K562 (cell line): ENCODE measurements around the gene RCL1. TPM values are rescaled to one million over a fixed set of nuclear protein-coding genes. Genes with fewer than 3 reads are reported as not detected.

Experiments
- ATAC-seq: fragments of 200-7000 bp; cut with Tn5 transposase; 3 replicates; pipeline ENCODE4 v1.9.1; 2020; ENCODE audit warnings: moderate library complexity
- BruUV-seq: library from RNA; stranded (reverse); fragments of 400-500 nt; replicated peaks from 2 replicates; lab custom pipeline; 2021; lab: Mats Ljungman, UMichigan
- CTCF ChIA-PET: fragments of 300-600 bp; formaldehyde crosslinking; extraction: SDS; loops from one replicate; lab custom pipeline; 2021; ENCODE audit warnings: low intra/inter-chr PET ratio; lab: Yijun Ruan, JAX
- POLR2A ChIA-PET: fragments of 300-600, 350-650 bp; sonication (Branson Sonifier 250); formaldehyde crosslinking; extraction: SDS; loops from one replicate; lab custom pipeline; 2021; ENCODE audit warnings: antibody characterized with exemption, inconsistent platforms; lab: Yijun Ruan, JAX
- DNase-seq, 4 experiments: peaks; one replicate each; pipeline versions ENCODE4 v3.0.0 to v3.0.0-alpha.2; 2011 to 2018; ENCODE audit warnings: low spot score in 3 of 4, mixed read lengths in 3 of 4; ENCODE audit errors: extremely low read depth in 1 of 4
- FAIRE-seq: peaks from 2 replicates; lab custom pipeline; 2011; peaks lifted over from hg19 to GRCh38; lab: Jason Lieb, UNC
- H2AFZ ChIP-seq: 2 replicates; pipeline ENCODE4 v1.6.0; 2011; ENCODE audit warnings: low read depth, low read length, control low read depth, inconsistent platforms
- H3K27ac ChIP-seq: fragments of 200-600 bp; 3 replicates; pipeline ENCODE4 v1.8.0; 2011; ENCODE audit warnings: low read depth, mild to moderate bottlenecking, control low read depth, inconsistent platforms, low read length, moderate library complexity, mixed read lengths; ENCODE audit errors: extremely low read depth
- H3K27me3 ChIP-seq, 2 experiments: fragments of 300-600 bp in 1 of 2; 2 replicates in 1 of 2; 3 replicates in 1 of 2; pipeline versions ENCODE4 v1.6.0 to v1.8.0; 2011; ENCODE audit warnings: inconsistent platforms in 2 of 2, low read length in 2 of 2, mild to moderate bottlenecking in 1 of 2, mixed read lengths in 1 of 2, moderate library complexity in 1 of 2; ENCODE audit not compliant: control insufficient read depth in 2 of 2, insufficient read depth in 2 of 2
- H3K36me3 ChIP-seq: fragments of 300-600 bp; 3 replicates; pipeline ENCODE4 v1.8.0; 2011; ENCODE audit warnings: mild to moderate bottlenecking, low read length, inconsistent platforms; ENCODE audit not compliant: control insufficient read depth, insufficient read depth
- H3K4me1 ChIP-seq, 2 experiments: fragments of 200-600 bp in 1 of 2; replicated peaks in 1 of 2; 2 replicates in 1 of 2; 3 replicates in 1 of 2; pipeline versions ENCODE4 v1.5.1 to v1.8.0; 2011; ENCODE audit warnings: inconsistent platforms in 2 of 2, low read length in 2 of 2, mild to moderate bottlenecking in 1 of 2, mixed read lengths in 1 of 2, moderate library complexity in 1 of 2; ENCODE audit not compliant: control insufficient read depth in 2 of 2, insufficient read depth in 2 of 2
- H3K4me2 ChIP-seq: 2 replicates; pipeline ENCODE4 v1.6.1; 2011; ENCODE audit warnings: low read length, control low read depth, inconsistent platforms, mixed read lengths; ENCODE audit not compliant: insufficient read depth
- H3K4me3 ChIP-seq: fragments of 200-600 bp; sonication (generic), shearing (Covaris generic); 2 replicates; pipeline ENCODE4 v1.5.1; 2016; ENCODE audit warnings: control low read depth, inconsistent platforms
- H3K79me2 ChIP-seq: fragments of 200-600 bp; 3 replicates; pipeline ENCODE4 v1.8.0; 2011; ENCODE audit warnings: low read length, inconsistent platforms; ENCODE audit not compliant: control insufficient read depth, insufficient read depth
- H3K9ac ChIP-seq, 2 experiments: 2 replicates each; pipeline versions ENCODE4 v1.6.0 to v1.6.1; 2011; ENCODE audit warnings: low read depth in 2 of 2, low read length in 2 of 2, control low read depth in 1 of 2, inconsistent platforms in 1 of 2, mild to moderate bottlenecking in 1 of 2, mixed read lengths in 1 of 2; ENCODE audit not compliant: insufficient read depth in 1 of 2
- H3K9me1 ChIP-seq: one replicate; pipeline ENCODE4 v1.6.0; 2011; ENCODE audit warnings: inconsistent platforms, mild to moderate bottlenecking, low read length, moderate library complexity; ENCODE audit not compliant: control insufficient read depth, insufficient read depth
- H3K9me3 ChIP-seq: replicated peaks from 2 replicates; pipeline ENCODE4 v1.5.1; 2011; ENCODE audit warnings: low read depth, low read length, inconsistent platforms; ENCODE audit not compliant: control insufficient read depth, insufficient read depth
- H4K20me1 ChIP-seq: replicated peaks from 2 replicates; pipeline ENCODE4 v1.6.1; 2011; ENCODE audit warnings: low read length, inconsistent platforms, mixed read lengths; ENCODE audit not compliant: control insufficient read depth, insufficient read depth
- HNRNPUL1 ChIP-seq: fragments of 200-400 bp; formaldehyde crosslinking; IDR thresholded peaks from 2 replicates; pipeline ENCODE4 v1.6.1; 2017; ENCODE audit warnings: low read length
- MCM7 ChIP-seq, 2 experiments: fragments of 450-650 bp; IDR thresholded peaks; 2 replicates each; pipeline ENCODE4 v1.6.1; 2016 to 2018
- RFX1 ChIP-seq: fragments of 450-650 bp; IDR thresholded peaks from 2 replicates; pipeline ENCODE4 v1.6.1; 2016; ENCODE audit warnings: mild to moderate bottlenecking, moderate library complexity
- ZNF507 ChIP-seq: conservative IDR thresholded peaks from 2 replicates; pipeline ENCODE4 v1.6.1; 2017; ENCODE audit warnings: missing genetic modification characterization, missing compliant biosample characterization
- ZNF764 ChIP-seq: fragments of 250-450 bp; sonication (Bioruptor Pico); IDR thresholded peaks from 2 replicates; pipeline ENCODE4 v1.4.0; 2020; ENCODE audit warnings: low read depth, mild to moderate bottlenecking, moderate library complexity
- whole genome bisulfite sequencing: fragments of 100-300 bp; shearing (Covaris generic); methylation state at CpG from one replicate; pipeline ENCODE4 v1.1.6; 2016; ENCODE audit warnings: low coverage, mixed read lengths; ENCODE audit not compliant: insufficient coverage; ENCODE audit errors: missing lambda C conversion rate; 5-methylcytosine and 5-hydroxymethylcytosine counted together
- in situ Hi-C: fragments of 300-500 bp; cut with MboI; formaldehyde crosslinking; loops from 4 replicates; pipeline ENCODE4 v1.15.0; 2018; ENCODE audit warnings: inconsistent platforms, mixed read lengths
- intact Hi-C: fragments of 100-400 bp; cut with micrococcal nuclease; formaldehyde crosslinking; loops from 2 replicates; pipeline ENCODE4 v1.14.2; 2022
- polyA plus RNA-seq, 8 experiments: library from polyadenylated mRNA; depleted of rRNA in 4 of 8; stranded (reverse) in 5 of 8; unstranded in 3 of 8; fragments of >200 nt; fragmentation: Nextera tagmentation in 2 of 8; fragmentation: Illumina TruSeq in 1 of 8; extraction: Ambion mirVana in 2 of 8; extraction: Trizol in 1 of 8; gene quantifications; 2 replicates each; pipeline versions ENCODE4 v1.2.1 to v1.2.3, GENCODE V29; 2011 to 2014; ENCODE audit warnings: inconsistent platforms in 1 of 8, missing spikeins in 1 of 8
- total RNA-seq, 7 experiments: library from RNA; depleted of rRNA in 6 of 7; stranded (reverse); fragments of >200 nt in 6 of 7; fragmentation: Illumina TruSeq in 2 of 7; extraction: Trizol in 2 of 7; gene quantifications; 2 replicates each; pipeline versions ENCODE4 v1.2.1 to v1.2.3, GENCODE V29; 2011 to 2021; ENCODE audit warnings: low replicate concordance in 1 of 7
- TF ChIP-seq, protein P1 (sequence below): sonication (generic); formaldehyde crosslinking; IDR thresholded peaks from 2 replicates; pipeline ENCODE4 v1.8.0; 2022; ENCODE audit warnings: missing genetic modification reagents, mild to moderate bottlenecking, moderate library complexity, borderline replicate concordance

The RCL1 gene
- total and polyA plus RNA-seq, 9 of the 15 experiments (the other 6 are each of a cell fraction or from before 2014, with no cell fraction given) = 24.0 to 67.7 (median 38.6) TPM

- no peaks in the 10 kb centered on the region for H4K20me1 ChIP-seq
- FAIRE-seq (no peak), DNase-seq (no peak), ATAC-seq (no peak)
- H3K9me1 ChIP-seq = peaks cover 2% of the 10 kb centered on the region
- CTCF ChIA-PET = no interaction called here
- H3K36me3 ChIP-seq = peaks cover 81% of the 10 kb centered on the region
- TF ChIP-seq, protein P1, sequence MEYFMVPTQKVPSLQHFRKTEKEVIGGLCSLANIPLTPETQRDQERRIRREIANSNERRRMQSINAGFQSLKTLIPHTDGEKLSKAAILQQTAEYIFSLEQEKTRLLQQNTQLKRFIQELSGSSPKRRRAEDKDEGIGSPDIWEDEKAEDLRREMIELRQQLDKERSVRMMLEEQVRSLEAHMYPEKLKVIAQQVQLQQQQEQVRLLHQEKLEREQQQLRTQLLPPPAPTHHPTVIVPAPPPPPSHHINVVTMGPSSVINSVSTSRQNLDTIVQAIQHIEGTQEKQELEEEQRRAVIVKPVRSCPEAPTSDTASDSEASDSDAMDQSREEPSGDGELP (CRISPR knock-in tag) = no peak
- TF ChIP-seq ZNF507 (tag) = no peak
- TF ChIP-seq ZNF764 (CRISPR knock-in tag) = no peak
- TF ChIP-seq RFX1 = no peak
- TF ChIP-seq HNRNPUL1 = no peak
- TF ChIP-seq MCM7 (IDR thresholded peaks at IDR 0.05) = no peak
- BruUV-seq = no TSS peak
- in situ Hi-C loops (no loop called here), intact Hi-C loops (loop anchor here (5.0 kb wide), 1 partner anchor 33 kb away; no protein-coding TSS in a partner anchor)
- peaks cover 97% of the 10 kb centered on the region for H3K79me2 ChIP-seq
- H3K4me2 ChIP-seq = peak overlapping the region; percentile 27; the same call in 1 of the 2 replicates
- peak overlapping the region; percentile 69; the same call in 2 of the 3 replicates for H3K27ac ChIP-seq
- H2AFZ ChIP-seq = no peak overlapping the region
- peaks cover 14 to 78% of the 10 kb centered on the region in 2 experiments for H3K4me1 ChIP-seq
- POLR2A ChIA-PET = interaction anchor here (1.4 to 2.9 kb wide), 3 partner anchors 9 to 37 kb away, joined by 3 to 13 read pairs (median 4); no protein-coding TSS in a partner anchor
- no peaks in the 10 kb centered on the region for H3K27me3 ChIP-seq
- WGBS = 93% methylated on average over 5 of the region's 5 CpGs
- H3K4me3 ChIP-seq = no peak overlapping the region
- H3K9ac ChIP-seq = 0 out of 4 replicates have a peak overlapping the region, but pooled peaks of 1 of the 2 experiments have one; percentile 21
- H3K9me3 ChIP-seq = no peaks in the 10 kb centered on the region
Observed at GRCh38 chr9:4830699-4831098, 38.0 kb downstream of the RCL1 start.
